ENCODE results near the gene ZFP36L2. TPM values are rescaled to one million over a fixed set of nuclear protein-coding genes. Genes with fewer than 3 reads are reported as not detected.

ZFP36L2 gene
- total and polyA plus RNA-seq, 2 donors, result 16.1 to 412 TPM

- Histone ChIP-seq H3K4me1 (ENCODE audit: control insufficient read depth in 2 of 2, insufficient read depth in 2 of 2, low read length in 2 of 2) (peaks cover 0 to 6% of the 10 kb centered on the region in 2 donors), H3K9me3 (ENCODE audit: control insufficient read depth in 2 of 2, insufficient read depth in 1 of 2, low read length in 1 of 2) (peaks cover 0 to 2% of the 10 kb centered on the region in 2 donors), H3K27me3 (ENCODE audit: control insufficient read depth in 2 of 2, insufficient read depth in 1 of 2, low read length in 1 of 2) (no peaks in the 10 kb centered on the region), H3K36me3 (ENCODE audit: control insufficient read depth in 2 of 2, insufficient read depth in 2 of 2, low read length in 1 of 2) (peaks cover 14 to 22% of the 10 kb centered on the region in 2 donors), H3K27ac (ENCODE audit: low read depth in 1 of 2, low read length in 1 of 2) (peak overlapping the region in 1 of 2 donors; percentile 47), H3K4me3 (ENCODE audit: low read length in 2 of 2) (no peak overlapping the region)
- no peak for DNase-seq (ENCODE audit: low read depth in 6 of 9, low spot score in 9 of 9)
- WGBS, result 94% methylated on average over 14 of the region's 14 CpGs
Observed at GRCh38 chr2:43269074-43269572, 42.7 kb upstream of the ZFP36L2 start.

GRCh38 chr2:43268066-43268953 is 41.9 kb upstream of the ZFP36L2 start:
- peaks cover 14 to 16% of the 10 kb centered on the region in 2 donors for H3K36me3 ChIP-seq (ENCODE audit: control insufficient read depth in 2 of 2, insufficient read depth in 2 of 2, low read length in 1 of 2)
- 95% methylated on average over 10 of the region's 10 CpGs for WGBS
- DNase-seq (ENCODE audit: low read depth in 6 of 9, low spot score in 9 of 9), result no peak
- H3K4me3 ChIP-seq (ENCODE audit: low read length in 2 of 2), result no peak overlapping the region
- peak overlapping the region in 1 of 2 donors; percentile 53 for H3K27ac ChIP-seq (ENCODE audit: low read depth in 1 of 2, low read length in 1 of 2)
- H3K27me3 ChIP-seq (ENCODE audit: control insufficient read depth in 2 of 2, insufficient read depth in 1 of 2, low read length in 1 of 2), result no peaks in the 10 kb centered on the region
- H3K4me1 ChIP-seq (ENCODE audit: control insufficient read depth in 2 of 2, insufficient read depth in 2 of 2, low read length in 2 of 2), result peaks cover 0 to 6% of the 10 kb centered on the region in 2 donors
- peaks cover 0 to 2% of the 10 kb centered on the region in 2 donors for H3K9me3 ChIP-seq (ENCODE audit: control insufficient read depth in 2 of 2, insufficient read depth in 1 of 2, low read length in 1 of 2)

- 98% methylated on average over 7 of the region's 7 CpGs for WGBS
- peaks cover 0 to 6% of the 10 kb centered on the region in 2 donors for H3K4me1 ChIP-seq (ENCODE audit: control insufficient read depth in 2 of 2, insufficient read depth in 2 of 2, low read length in 2 of 2)
- H3K9me3 ChIP-seq (ENCODE audit: control insufficient read depth in 2 of 2, insufficient read depth in 1 of 2, low read length in 1 of 2), result peaks cover 0 to 2% of the 10 kb centered on the region in 2 donors
- H3K27me3 ChIP-seq (ENCODE audit: control insufficient read depth in 2 of 2, insufficient read depth in 1 of 2, low read length in 1 of 2), result no peaks in the 10 kb centered on the region
- DNase-seq (ENCODE audit: low read depth in 6 of 9, low spot score in 9 of 9), result no peak
- H3K4me3 ChIP-seq (ENCODE audit: low read length in 2 of 2), result no peak overlapping the region
- no peak overlapping the region for H3K27ac ChIP-seq (ENCODE audit: low read depth in 1 of 2, low read length in 1 of 2)
- H3K36me3 ChIP-seq (ENCODE audit: control insufficient read depth in 2 of 2, insufficient read depth in 2 of 2, low read length in 1 of 2), result peaks cover 14% of the 10 kb centered on the region in 2 donors
Observed at GRCh38 chr2:43267381-43267780, 41.0 kb upstream of the ZFP36L2 start.

- Histone ChIP-seq H3K4me3 (ENCODE audit: low read length in 2 of 2) (no peak overlapping the region), H3K27me3 (ENCODE audit: control insufficient read depth in 2 of 2, insufficient read depth in 1 of 2, low read length in 1 of 2) (no peaks in the 10 kb centered on the region), H3K9me3 (ENCODE audit: control insufficient read depth in 2 of 2, insufficient read depth in 1 of 2, low read length in 1 of 2) (peaks cover 0 to under 1% of the 10 kb centered on the region in 2 donors), H3K27ac (ENCODE audit: low read depth in 1 of 2, low read length in 1 of 2) (no peak overlapping the region), H3K4me1 (ENCODE audit: control insufficient read depth in 2 of 2, insufficient read depth in 2 of 2, low read length in 2 of 2) (peaks cover 0 to 6% of the 10 kb centered on the region in 2 donors), H3K36me3 (ENCODE audit: control insufficient read depth in 2 of 2, insufficient read depth in 2 of 2, low read length in 1 of 2) (peaks cover 12 to 14% of the 10 kb centered on the region in 2 donors)
- DNase-seq (ENCODE audit: low read depth in 6 of 9, low spot score in 9 of 9), result no peak
- WGBS, result 83% methylated on average over 4 of the region's 4 CpGs
Observed at GRCh38 chr2:43266711-43267111, 40.3 kb upstream of the ZFP36L2 start.

GRCh38 chr2:43265421-43265820 is 39.0 kb upstream of the ZFP36L2 start:
- Histone ChIP-seq H3K27ac (ENCODE audit: low read depth in 1 of 2, low read length in 1 of 2) (no peak overlapping the region), H3K4me1 (ENCODE audit: control insufficient read depth in 2 of 2, insufficient read depth in 2 of 2, low read length in 2 of 2) (peaks cover 0 to 6% of the 10 kb centered on the region in 2 donors), H3K36me3 (ENCODE audit: control insufficient read depth in 2 of 2, insufficient read depth in 2 of 2, low read length in 1 of 2) (peaks cover 5 to 14% of the 10 kb centered on the region in 2 donors), H3K27me3 (ENCODE audit: control insufficient read depth in 2 of 2, insufficient read depth in 1 of 2, low read length in 1 of 2) (no peaks in the 10 kb centered on the region), H3K9me3 (ENCODE audit: control insufficient read depth in 2 of 2, insufficient read depth in 1 of 2, low read length in 1 of 2) (no peaks in the 10 kb centered on the region), H3K4me3 (ENCODE audit: low read length in 2 of 2) (no peak overlapping the region)
- DNase-seq (ENCODE audit: low read depth in 6 of 9, low spot score in 9 of 9), result no peak
- WGBS, result 95% methylated on average over 9 of the region's 9 CpGs

- Histone ChIP-seq H3K4me1 (ENCODE audit: control insufficient read depth in 2 of 2, insufficient read depth in 2 of 2, low read length in 2 of 2) (peaks cover 0 to 6% of the 10 kb centered on the region in 2 donors), H3K9me3 (ENCODE audit: control insufficient read depth in 2 of 2, insufficient read depth in 1 of 2, low read length in 1 of 2) (no peaks in the 10 kb centered on the region), H3K27me3 (ENCODE audit: control insufficient read depth in 2 of 2, insufficient read depth in 1 of 2, low read length in 1 of 2) (no peaks in the 10 kb centered on the region), H3K27ac (ENCODE audit: low read depth in 1 of 2, low read length in 1 of 2) (no peak overlapping the region), H3K4me3 (ENCODE audit: low read length in 2 of 2) (no peak overlapping the region), H3K36me3 (ENCODE audit: control insufficient read depth in 2 of 2, insufficient read depth in 2 of 2, low read length in 1 of 2) (peaks cover 5 to 14% of the 10 kb centered on the region in 2 donors)
- DNase-seq (ENCODE audit: low read depth in 6 of 9, low spot score in 9 of 9), result no peak
- 95% methylated on average over 5 of the region's 5 CpGs for WGBS
Observed at GRCh38 chr2:43265001-43265400, 38.6 kb upstream of the ZFP36L2 start.

- Histone ChIP-seq H3K36me3 (ENCODE audit: control insufficient read depth in 2 of 2, insufficient read depth in 2 of 2, low read length in 1 of 2) (peaks cover 0 to 8% of the 10 kb centered on the region in 2 donors), H3K9me3 (ENCODE audit: control insufficient read depth in 2 of 2, insufficient read depth in 1 of 2, low read length in 1 of 2) (no peaks in the 10 kb centered on the region), H3K27ac (ENCODE audit: low read depth in 1 of 2, low read length in 1 of 2) (no peak overlapping the region), H3K27me3 (ENCODE audit: control insufficient read depth in 2 of 2, insufficient read depth in 1 of 2, low read length in 1 of 2) (no peaks in the 10 kb centered on the region), H3K4me1 (ENCODE audit: control insufficient read depth in 2 of 2, insufficient read depth in 2 of 2, low read length in 2 of 2) (no peaks in the 10 kb centered on the region), H3K4me3 (ENCODE audit: low read length in 2 of 2) (no peak overlapping the region)
- no peak for DNase-seq (ENCODE audit: low read depth in 6 of 9, low spot score in 9 of 9)
- WGBS, result 99% methylated on average over 6 of the region's 6 CpGs
Observed at GRCh38 chr2:43262951-43263350, 36.5 kb upstream of the ZFP36L2 start.

- WGBS, result 97% methylated on average over 1 of the region's 1 CpG
- Histone ChIP-seq H3K4me3 (ENCODE audit: low read length in 2 of 2) (no peak overlapping the region), H3K27ac (ENCODE audit: low read depth in 1 of 2, low read length in 1 of 2) (no peak overlapping the region), H3K9me3 (ENCODE audit: control insufficient read depth in 2 of 2, insufficient read depth in 1 of 2, low read length in 1 of 2) (no peaks in the 10 kb centered on the region), H3K36me3 (ENCODE audit: control insufficient read depth in 2 of 2, insufficient read depth in 2 of 2, low read length in 1 of 2) (peaks cover 5% of the 10 kb centered on the region in 2 donors), H3K4me1 (ENCODE audit: control insufficient read depth in 2 of 2, insufficient read depth in 2 of 2, low read length in 2 of 2) (no peaks in the 10 kb centered on the region), H3K27me3 (ENCODE audit: control insufficient read depth in 2 of 2, insufficient read depth in 1 of 2, low read length in 1 of 2) (no peaks in the 10 kb centered on the region)
- no peak for DNase-seq (ENCODE audit: low read depth in 6 of 9, low spot score in 9 of 9)
Observed at GRCh38 chr2:43262239-43262638, 35.8 kb upstream of the ZFP36L2 start.

GRCh38 chr2:43259512-43259911 is 33.1 kb upstream of the ZFP36L2 start:
- Histone ChIP-seq H3K27ac (ENCODE audit: low read depth in 1 of 2, low read length in 1 of 2) (no peak overlapping the region), H3K4me1 (ENCODE audit: control insufficient read depth in 2 of 2, insufficient read depth in 2 of 2, low read length in 2 of 2) (no peaks in the 10 kb centered on the region), H3K36me3 (ENCODE audit: control insufficient read depth in 2 of 2, insufficient read depth in 2 of 2, low read length in 1 of 2) (peaks cover 5 to 7% of the 10 kb centered on the region in 2 donors), H3K27me3 (ENCODE audit: control insufficient read depth in 2 of 2, insufficient read depth in 1 of 2, low read length in 1 of 2) (no peaks in the 10 kb centered on the region), H3K4me3 (ENCODE audit: low read length in 2 of 2) (no peak overlapping the region), H3K9me3 (ENCODE audit: control insufficient read depth in 2 of 2, insufficient read depth in 1 of 2, low read length in 1 of 2) (no peaks in the 10 kb centered on the region)
- DNase-seq (ENCODE audit: low read depth in 6 of 9, low spot score in 9 of 9), result no peak
- 99% methylated on average over 1 of the region's 1 CpG for WGBS
